ENCODE data around the gene MADCAM1. TPM values are rescaled to one million over a fixed set of nuclear protein-coding genes. Genes with fewer than 3 reads are reported as not detected.
A peak's percentile ranks its signal among the peaks of the same experiment; 100 is the strongest.

MADCAM1 gene
- total and polyA plus RNA-seq, 2 experiments from 2014 or later, result 2.9 to 4.0 TPM

DNA sequence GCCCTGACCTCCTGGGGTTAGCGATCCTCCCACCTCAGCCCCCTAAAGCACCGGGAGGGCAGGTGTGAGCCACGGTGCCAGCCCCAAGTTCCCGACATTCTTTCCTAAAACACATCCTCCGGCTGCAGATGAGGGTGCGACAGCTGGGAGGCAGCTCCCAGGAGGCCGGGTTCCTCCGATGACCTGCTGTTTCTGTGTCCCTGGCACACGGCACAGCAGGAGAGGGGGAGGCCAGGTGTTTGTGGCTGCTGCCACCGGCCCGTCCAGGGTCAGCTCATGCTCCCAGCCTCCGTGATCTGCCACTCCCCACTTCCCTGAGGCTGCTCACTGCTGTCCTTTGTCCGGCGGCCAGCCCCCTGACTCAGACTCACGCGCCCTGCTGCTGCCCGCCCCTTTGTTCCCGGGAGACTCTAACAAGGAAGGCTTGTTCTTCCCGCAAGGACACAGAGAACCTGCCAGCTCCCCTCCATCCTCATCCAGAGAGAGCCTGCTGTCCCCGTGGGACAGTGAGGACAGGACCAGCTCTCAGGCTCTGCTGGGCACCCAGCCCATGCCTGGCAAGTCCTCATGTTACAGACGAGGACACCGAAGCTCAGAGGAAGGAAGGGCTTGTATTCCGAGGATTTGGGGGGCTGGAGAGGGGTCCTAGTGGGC lies 10.6 kb upstream of the MADCAM1 start:
- Histone ChIP-seq H3K9me3 (ENCODE audit: low read depth) (no peaks in the 10 kb centered on the region), H4K20me1 (ENCODE audit: insufficient read depth, poor library complexity, severe bottlenecking) (no peaks in the 10 kb centered on the region), H3K36me3 (replicated peaks; ENCODE audit: insufficient read depth, low read depth) (no peaks in the 10 kb centered on the region), H3K4me1 (ENCODE audit: insufficient read depth) (peaks cover 12% of the 10 kb centered on the region), H3K9me2 (replicated peaks; ENCODE audit: insufficient read depth) (no peaks in the 10 kb centered on the region), H3K27ac (peak overlapping the region; percentile 85), H3K4me2 (peak overlapping the region; percentile 55), H3K4me3 (no peak overlapping the region), H2AFZ (no peak overlapping the region), H3K79me2 (no peaks in the 10 kb centered on the region), H3K27me3 (no peaks in the 10 kb centered on the region)
- DNase-seq (ENCODE audit: low spot score), result peak; percentile 74
- TF ChIP-seq, protein P1, sequence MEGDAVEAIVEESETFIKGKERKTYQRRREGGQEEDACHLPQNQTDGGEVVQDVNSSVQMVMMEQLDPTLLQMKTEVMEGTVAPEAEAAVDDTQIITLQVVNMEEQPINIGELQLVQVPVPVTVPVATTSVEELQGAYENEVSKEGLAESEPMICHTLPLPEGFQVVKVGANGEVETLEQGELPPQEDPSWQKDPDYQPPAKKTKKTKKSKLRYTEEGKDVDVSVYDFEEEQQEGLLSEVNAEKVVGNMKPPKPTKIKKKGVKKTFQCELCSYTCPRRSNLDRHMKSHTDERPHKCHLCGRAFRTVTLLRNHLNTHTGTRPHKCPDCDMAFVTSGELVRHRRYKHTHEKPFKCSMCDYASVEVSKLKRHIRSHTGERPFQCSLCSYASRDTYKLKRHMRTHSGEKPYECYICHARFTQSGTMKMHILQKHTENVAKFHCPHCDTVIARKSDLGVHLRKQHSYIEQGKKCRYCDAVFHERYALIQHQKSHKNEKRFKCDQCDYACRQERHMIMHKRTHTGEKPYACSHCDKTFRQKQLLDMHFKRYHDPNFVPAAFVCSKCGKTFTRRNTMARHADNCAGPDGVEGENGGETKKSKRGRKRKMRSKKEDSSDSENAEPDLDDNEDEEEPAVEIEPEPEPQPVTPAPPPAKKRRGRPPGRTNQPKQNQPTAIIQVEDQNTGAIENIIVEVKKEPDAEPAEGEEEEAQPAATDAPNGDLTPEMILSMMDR (IDR thresholded peaks at IDR 0.05; ENCODE audit: poor library complexity), result no peak
- no peak for TF ChIP-seq EZH2 (IDR thresholded peaks at IDR 0.05; ENCODE audit: borderline replicate concordance)
- TF ChIP-seq EZH2phosphoT487 (IDR thresholded peaks at IDR 0.05; ENCODE audit: low read depth, severe bottlenecking, unreplicated experiment), result no peak
- 25% methylated on average over 20 of the region's 23 CpGs for WGBS (ENCODE audit: low lambda C conversion rate, missing lambda C conversion rate)

DNA sequence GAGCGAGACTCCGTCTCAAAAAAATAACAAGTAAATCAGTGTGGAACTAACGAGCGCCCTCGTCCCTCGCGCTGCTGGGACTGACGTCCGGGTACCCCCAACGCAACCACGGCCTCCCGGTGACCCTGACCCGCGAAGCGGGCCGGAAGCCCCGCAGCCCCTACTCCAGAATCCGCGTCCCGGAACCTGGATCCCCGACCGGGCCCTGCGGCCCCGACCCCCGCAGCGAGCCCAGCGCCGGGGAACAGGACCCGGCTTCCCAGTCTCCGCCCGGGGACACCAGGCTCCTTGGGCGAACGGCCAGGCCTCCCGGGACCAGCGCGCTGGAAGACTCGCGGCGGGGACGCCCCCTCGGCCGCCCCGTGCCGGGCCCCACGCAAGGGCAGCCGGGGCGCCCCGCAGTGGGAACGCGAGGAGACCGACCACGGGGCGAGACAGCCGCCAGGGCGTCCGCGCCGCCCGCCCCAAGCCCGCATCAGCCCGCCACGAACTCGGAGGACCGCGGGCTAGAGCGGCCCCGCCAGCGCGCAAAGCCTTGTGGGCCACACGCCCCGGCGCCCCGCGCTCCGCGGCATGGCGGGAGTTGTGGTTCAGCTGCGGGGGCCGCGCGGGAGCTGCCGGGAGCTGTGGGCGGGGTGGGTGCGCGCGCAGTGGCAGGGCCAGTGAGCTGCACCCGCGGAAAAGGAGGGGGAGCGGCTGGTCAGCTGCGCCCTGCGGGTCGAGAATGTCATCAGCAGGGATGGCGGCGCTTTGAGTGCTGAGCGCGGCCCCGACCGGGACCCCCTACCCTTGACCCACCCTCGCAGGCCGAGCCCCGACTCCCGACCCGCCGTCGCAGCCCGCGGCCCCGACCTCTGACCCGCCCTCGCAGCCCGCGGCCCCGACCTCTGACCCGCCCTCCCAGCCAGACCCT lies 7.5 kb upstream of the MADCAM1 start:
- no peak for TF ChIP-seq EZH2phosphoT487 (IDR thresholded peaks at IDR 0.05; ENCODE audit: low read depth, severe bottlenecking, unreplicated experiment)
- no peak for TF ChIP-seq EZH2 (IDR thresholded peaks at IDR 0.05; ENCODE audit: borderline replicate concordance)
- TF ChIP-seq, protein P1 (IDR thresholded peaks at IDR 0.05; ENCODE audit: poor library complexity), result no peak
- H3K9me2 ChIP-seq (replicated peaks; ENCODE audit: insufficient read depth), result no peaks in the 10 kb centered on the region
- no peaks in the 10 kb centered on the region for H3K79me2 ChIP-seq
- H2AFZ ChIP-seq, result peak overlapping the region; percentile 98
- no peaks in the 10 kb centered on the region for H3K9me3 ChIP-seq (ENCODE audit: low read depth)
- WGBS (ENCODE audit: low lambda C conversion rate, missing lambda C conversion rate), result 2% methylated on average over 62 of the region's 114 CpGs
- H3K4me2 ChIP-seq, result peak overlapping the region; percentile 97
- no peaks in the 10 kb centered on the region for H3K36me3 ChIP-seq (replicated peaks; ENCODE audit: insufficient read depth, low read depth)
- no peaks in the 10 kb centered on the region for H3K27me3 ChIP-seq
- H3K27ac ChIP-seq, result peak overlapping the region; percentile 100
- H3K4me1 ChIP-seq (ENCODE audit: insufficient read depth), result peaks cover 12% of the 10 kb centered on the region
- H4K20me1 ChIP-seq (ENCODE audit: insufficient read depth, poor library complexity, severe bottlenecking), result no peaks in the 10 kb centered on the region
- DNase-seq (ENCODE audit: low spot score), result peak; percentile 99
- peak overlapping the region; percentile 97 for H3K4me3 ChIP-seq

DNA sequence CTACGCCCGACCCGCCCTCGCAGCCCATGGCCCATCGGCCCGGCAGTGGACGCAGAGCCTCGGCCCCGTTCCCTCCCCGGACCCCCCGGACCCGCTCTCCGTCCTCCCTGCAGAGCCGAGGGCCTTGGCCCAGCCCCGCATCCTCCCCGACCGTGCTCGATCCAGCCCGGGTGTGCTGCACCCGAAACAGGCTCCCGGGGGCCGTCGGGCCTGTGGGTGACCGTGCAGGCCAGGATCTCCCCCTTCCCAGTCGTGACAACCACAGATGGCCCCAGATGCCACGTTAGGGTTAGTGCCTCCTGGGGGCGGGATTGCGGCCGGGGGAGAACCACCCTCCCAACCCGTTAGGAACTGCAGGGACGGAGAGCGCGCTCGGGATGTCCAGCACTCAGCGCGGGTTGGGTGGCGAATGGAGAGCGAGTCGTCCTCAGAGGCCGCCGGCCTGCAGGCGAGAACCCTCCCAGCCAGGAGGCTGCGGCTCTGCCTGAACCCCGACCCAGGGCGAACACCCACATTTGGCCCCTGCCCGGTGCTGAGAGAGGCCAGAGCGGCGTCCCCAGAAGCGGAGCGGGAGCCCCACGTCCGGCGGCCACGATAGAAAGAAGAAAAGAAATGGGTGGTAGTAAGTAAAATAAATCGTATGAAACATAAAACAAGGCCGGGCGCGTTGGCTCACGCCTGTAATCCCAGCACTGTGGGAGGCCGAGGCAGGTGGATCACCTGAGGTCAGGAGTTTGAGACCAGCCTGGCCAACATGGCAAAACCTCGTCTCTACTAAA lies 6.7 kb upstream of the MADCAM1 start:
- Histone ChIP-seq H3K4me2 (peak overlapping the region; percentile 97), H3K27me3 (no peaks in the 10 kb centered on the region), H4K20me1 (ENCODE audit: insufficient read depth, poor library complexity, severe bottlenecking) (no peaks in the 10 kb centered on the region), H3K9me3 (ENCODE audit: low read depth) (no peaks in the 10 kb centered on the region), H3K4me3 (peak overlapping the region; percentile 85), H3K36me3 (replicated peaks; ENCODE audit: insufficient read depth, low read depth) (no peaks in the 10 kb centered on the region), H3K27ac (peak overlapping the region; percentile 80), H3K79me2 (no peaks in the 10 kb centered on the region), H3K4me1 (ENCODE audit: insufficient read depth) (peaks cover 12% of the 10 kb centered on the region), H3K9me2 (replicated peaks; ENCODE audit: insufficient read depth) (no peaks in the 10 kb centered on the region), H2AFZ (peak overlapping the region; percentile 92)
- peak; percentile 59 for DNase-seq (ENCODE audit: low spot score)
- TF ChIP-seq, protein P1 (IDR thresholded peaks at IDR 0.05; ENCODE audit: poor library complexity), result no peak
- TF ChIP-seq EZH2 (IDR thresholded peaks at IDR 0.05; ENCODE audit: borderline replicate concordance) (no peak), EZH2phosphoT487 (IDR thresholded peaks at IDR 0.05; ENCODE audit: low read depth, severe bottlenecking, unreplicated experiment) (no peak)
- 28% methylated on average over 44 of the region's 61 CpGs for WGBS (ENCODE audit: low lambda C conversion rate, missing lambda C conversion rate)

Data from hepatocyte (in vitro differentiated cells).